T1000 (cell line): ENCODE data around the gene KPNA6.
"Not testable (repeated sequence)": the region's sequence is repeated elsewhere in the genome, so short reads cannot be mapped to it uniquely, and the experiment has no call there.

ENCODE experiments used
- DNase-seq: peaks from one replicate; lab custom pipeline; 2025; ENCODE audit warnings: mixed read lengths; lab: John Stamatoyannopoulos, UW

KPNA6 gene

DNA sequence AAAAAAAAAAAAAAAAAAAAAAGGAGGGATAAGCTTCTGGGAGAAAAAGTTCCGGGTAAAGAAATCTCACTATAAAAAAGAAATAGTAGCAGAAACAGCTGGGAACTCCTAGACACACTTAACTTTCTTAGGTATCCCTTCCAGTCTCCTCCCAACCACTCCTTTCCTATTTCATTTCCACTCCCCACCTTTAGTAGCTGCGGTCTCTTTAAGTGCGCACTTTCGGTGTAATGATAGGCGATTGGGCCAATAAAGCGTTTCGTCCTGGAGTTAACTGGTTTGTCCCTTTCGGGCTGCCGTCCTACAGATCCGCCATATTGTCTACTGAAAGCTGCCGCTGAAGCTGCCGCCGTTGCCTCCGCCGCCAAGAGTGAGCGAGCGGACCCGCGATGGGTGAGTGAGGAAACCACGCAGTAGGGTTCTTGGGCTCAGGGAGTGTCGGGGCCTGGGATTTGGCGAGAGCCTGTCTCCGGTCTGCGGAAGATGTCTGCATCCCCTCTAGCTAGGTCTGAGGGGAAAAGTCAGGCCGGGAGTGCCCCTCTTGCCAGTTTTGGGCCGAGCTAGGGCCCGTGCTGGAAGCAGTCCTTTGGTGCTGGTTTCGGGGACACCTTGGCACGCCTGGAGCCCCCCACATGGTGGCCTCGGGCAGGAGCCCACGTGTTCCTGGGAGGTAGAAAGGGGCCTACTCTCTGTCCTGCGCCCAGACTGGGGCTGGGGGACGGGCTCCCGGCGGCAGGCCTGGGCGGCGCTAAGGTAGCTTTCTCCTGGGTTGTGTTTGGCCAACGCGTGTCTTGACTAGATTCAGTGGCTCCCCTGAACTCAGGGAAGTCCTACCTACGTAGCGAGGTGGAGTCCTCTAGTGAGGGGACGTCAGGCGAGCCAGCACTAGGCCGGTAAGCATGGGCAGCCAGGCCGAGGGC lies at the start of gene KPNA6:
TSS of gene KPNA6 (plus strand) at position 315 of the 920 bp plus-strand sequence. CDS start at position 390, 75 bp downstream.
- peak; percentile 91 for DNase-seq

GRCh38 chr1:32060914-32061313 lies 46.9 kb upstream of the KPNA6 start:
- DNase-seq: no peak

DNA sequence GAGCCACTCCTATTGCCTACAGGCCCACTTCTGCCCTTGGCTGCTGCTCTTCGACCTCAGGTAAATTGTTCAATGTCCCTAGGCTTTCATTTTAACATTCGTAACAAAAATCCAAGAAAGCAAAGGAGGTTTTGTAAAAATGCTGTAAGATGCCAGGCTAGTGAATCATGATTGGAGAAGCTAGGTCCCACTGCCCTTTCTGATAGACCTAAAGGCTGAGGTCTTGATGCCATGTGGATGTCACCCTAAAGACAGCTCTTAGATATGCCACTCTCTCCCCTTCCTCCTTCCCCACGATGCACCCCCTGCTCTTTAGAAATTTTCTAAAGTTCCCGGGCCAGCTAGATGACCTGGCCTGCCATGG lies 45.0 kb upstream of the KPNA6 start:
- no peak for DNase-seq

GRCh38 chr1:32063261-32063681 lies 44.6 kb upstream of the KPNA6 start:
- no peak for DNase-seq

- not testable (repeated sequence) for DNase-seq
These were observed 42.0 kb upstream of the KPNA6 start for GRCh38 chr1:32065613-32066488.

GRCh38 chr1:32066489-32066873 lies 41.4 kb upstream of the KPNA6 start:
- DNase-seq: peak; percentile 24

DNA sequence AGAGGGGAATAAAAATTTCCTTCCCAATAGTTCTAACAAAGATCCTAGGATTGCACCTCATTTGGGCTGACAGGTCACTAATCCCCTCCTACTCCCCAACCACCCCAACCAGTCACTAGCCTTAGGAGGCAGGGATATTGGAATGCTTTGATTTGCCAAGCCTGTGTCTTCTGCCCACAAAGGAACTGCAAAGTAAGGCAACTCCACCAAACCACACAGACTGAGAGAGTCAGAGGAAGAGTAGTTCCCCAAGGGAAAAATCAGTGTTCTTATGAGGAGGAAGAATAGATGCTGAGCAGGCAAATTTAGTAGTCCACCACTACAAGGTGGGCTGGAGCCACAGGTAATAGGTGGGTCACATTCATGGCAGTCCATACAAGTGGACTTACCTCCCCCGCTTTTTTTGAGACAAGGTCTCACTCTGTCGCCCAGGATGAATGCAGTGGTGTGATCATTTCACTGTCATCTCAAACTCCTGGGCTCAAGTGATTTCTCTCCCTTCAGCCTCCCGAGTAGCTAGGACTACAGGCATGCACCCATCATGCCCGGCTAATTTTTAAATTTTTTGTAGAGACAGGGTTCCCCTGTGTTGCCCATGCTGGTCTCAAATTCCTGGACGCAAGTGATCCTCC lies 38.8 kb upstream of the KPNA6 start:
- DNase-seq: no peak

DNA sequence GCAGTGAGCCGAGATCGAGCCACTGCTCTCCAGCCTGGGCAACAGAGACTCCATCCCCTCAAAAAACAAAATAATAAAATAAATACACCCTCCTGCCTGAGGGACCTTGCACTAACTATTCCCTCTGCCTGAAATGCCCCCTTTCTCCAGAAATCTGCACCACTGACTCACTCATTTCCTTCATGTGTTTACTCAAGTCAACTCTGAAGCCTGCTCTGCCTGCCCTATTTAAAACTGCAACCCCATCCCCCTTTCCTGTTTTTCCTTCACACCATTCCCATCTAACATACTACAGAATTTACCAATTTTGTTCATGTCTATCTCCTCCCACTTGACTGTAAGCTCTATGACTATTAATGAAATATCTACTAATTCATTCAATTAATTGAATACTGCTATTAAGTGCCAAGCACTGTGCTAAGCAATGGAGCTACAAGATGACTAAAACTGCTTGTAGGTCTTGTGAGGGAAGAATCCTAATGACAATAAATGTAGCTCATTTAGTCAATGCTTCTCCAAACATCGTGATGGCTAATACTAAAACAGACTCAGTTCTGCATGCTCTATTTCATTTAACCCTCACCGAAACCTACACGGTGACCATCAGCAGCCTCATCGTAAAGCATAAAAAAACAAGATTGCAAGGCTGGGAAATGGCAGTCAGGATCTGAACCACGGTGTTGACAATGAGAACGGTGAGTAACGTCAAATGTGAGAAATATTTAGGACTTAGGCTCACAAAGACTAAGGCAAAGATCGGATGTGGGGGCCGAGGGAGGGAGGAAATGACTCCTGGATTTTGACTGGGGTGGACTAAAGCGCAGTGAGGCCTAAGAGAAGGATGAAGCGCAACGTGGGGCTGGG lies 35.9 kb upstream of the KPNA6 start:
- DNase-seq: no peak

DNA sequence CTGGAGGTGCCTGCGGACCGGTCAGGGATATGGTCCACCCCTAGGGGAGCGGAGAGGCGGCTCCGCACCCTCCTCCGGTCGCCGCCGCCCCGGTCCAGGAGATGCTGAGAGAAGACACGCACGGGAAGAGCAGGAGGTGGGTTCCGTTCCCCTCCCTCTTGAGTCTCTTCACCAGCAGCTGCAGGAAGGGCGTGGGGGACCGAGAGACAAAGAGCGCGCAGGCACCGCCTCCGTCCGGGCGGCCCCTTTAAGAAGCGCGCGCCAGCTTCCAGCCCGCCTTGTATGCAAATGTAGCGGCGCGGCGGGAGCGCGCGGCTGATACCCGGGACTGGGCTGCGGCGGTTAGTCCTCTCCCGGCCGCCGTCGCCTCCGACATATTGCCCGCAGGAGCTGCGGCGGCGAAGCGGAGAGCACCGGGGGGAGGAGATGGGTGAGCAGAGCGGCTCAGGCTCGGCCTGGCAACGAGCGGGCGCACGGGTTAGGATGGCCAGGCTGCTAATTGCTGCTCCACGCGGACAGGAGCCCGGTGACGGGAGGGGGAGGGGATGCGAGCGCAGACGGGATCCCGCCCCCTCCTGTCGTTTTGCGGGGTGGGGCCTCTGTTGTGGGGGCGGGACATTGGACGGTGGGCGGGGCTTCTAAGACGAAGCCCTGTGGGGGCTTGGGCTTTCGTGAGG lies 35.1 kb upstream of the KPNA6 start, which contains the start of gene TMEM39B:
TSS of gene TMEM39B (plus strand) at position 318 of the 677 bp plus-strand sequence. CDS start at position 427, 109 bp downstream.
- peak; percentile 96 for DNase-seq

- DNase-seq: no peak
These were observed 34.3 kb upstream of the KPNA6 start for GRCh38 chr1:32073299-32074229.

GRCh38 chr1:32074841-32075240 lies 33.0 kb upstream of the KPNA6 start:
- no peak for DNase-seq

- DNase-seq: no peak
These were observed 30.4 kb upstream of the KPNA6 start for GRCh38 chr1:32077451-32077850.

DNA sequence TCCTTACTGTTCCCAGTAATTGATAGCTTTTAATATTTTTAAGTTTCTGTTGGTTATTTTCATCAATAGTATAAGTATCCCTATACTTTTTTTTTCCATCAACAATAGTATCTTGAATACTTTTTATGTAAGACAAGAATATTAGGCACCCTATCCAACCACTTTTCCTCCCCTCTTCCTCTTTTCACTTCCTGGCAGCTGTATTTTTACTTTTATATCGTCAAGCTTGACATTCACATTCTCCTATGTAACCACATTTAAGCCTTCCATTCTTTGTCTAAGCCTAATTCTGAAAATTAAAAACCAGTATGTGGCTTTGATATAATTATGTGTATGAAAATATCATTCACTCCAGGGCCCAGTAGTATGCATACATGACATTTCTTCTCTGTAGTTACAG lies 25.8 kb upstream of the KPNA6 start:
- no peak for DNase-seq

DNA sequence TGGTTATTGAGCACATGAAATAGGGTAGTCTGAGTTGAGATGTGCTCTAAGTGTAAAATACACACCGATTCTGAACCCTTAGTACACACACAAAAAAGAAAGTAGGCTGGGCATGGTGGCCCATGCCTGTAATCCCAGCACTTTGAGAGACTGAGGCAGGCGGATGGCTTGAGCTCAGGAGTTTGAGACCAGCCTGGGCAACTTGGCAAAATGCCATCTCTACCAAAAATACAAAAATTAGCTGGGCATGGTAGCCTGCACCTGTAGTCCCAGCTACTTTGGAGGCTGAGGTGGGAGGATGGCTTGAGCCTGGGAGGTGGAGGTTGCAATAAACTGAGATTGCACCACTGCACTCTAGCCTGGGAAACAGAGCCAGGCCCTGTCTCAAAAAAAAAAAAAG lies 21.5 kb upstream of the KPNA6 start:
- DNase-seq: not testable (repeated sequence)

DNA sequence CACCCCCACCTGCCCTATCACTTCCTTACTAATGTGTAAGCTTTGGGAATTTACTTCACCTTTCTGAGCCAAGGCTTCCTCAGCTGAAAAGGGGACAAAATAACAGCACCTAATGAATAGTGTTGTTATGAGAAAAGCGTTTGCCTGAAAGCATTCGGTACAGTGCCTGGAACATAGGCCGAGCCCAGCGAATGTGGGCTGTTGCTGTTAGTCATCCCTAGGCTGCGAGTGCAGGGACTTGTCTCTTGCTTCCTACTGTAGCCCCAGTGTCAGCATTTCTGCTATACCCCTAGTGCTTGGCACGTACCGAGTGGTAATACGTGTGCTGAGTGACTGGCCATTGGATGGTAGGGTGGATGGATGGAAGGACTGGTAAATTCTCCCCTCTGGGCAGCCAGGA lies 16.7 kb upstream of the KPNA6 start:
- no peak for DNase-seq

DNA sequence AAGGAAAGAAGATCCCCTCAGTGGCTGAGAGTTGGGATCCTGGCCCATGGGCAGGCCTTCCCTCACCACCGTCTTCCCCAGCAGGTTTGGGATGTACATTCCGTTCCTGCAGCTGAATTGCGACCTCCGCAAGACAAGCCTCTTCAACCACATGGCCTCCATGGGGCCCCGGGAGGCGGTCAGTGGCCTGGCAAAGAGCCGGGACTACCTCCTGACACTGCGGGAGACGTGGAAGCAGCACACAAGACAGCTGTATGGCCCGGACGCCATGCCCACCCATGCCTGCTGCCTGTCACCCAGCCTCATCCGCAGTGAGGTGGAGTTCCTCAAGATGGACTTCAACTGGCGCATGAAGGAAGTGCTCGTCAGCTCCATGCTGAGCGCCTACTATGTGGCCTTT lies 16.3 kb upstream of the KPNA6 start:
- DNase-seq: no peak

GRCh38 chr1:32094746-32095521 lies 12.9 kb upstream of the KPNA6 start:
- DNase-seq: no peak

GRCh38 chr1:32099426-32099825 lies 8.4 kb upstream of the KPNA6 start:
- no peak for DNase-seq

GRCh38 chr1:32100359-32100758 lies 7.5 kb upstream of the KPNA6 start:
- no peak for DNase-seq
